Activated effector memory CD4-positive, alpha-beta T cell treated with Interleukin-2 at 50 U/mL for 16 hours (primary cell): ENCODE measurements around the gene STARD8.
"Not testable (repeated sequence)": the region's sequence is repeated elsewhere in the genome, so short reads cannot be mapped to it uniquely, and the experiment has no call there.

ENCODE experiments used
- DNase-seq: peaks from one replicate; pipeline ENCODE4 v3.0.0-alpha.2; 2020

STARD8 gene

DNA sequence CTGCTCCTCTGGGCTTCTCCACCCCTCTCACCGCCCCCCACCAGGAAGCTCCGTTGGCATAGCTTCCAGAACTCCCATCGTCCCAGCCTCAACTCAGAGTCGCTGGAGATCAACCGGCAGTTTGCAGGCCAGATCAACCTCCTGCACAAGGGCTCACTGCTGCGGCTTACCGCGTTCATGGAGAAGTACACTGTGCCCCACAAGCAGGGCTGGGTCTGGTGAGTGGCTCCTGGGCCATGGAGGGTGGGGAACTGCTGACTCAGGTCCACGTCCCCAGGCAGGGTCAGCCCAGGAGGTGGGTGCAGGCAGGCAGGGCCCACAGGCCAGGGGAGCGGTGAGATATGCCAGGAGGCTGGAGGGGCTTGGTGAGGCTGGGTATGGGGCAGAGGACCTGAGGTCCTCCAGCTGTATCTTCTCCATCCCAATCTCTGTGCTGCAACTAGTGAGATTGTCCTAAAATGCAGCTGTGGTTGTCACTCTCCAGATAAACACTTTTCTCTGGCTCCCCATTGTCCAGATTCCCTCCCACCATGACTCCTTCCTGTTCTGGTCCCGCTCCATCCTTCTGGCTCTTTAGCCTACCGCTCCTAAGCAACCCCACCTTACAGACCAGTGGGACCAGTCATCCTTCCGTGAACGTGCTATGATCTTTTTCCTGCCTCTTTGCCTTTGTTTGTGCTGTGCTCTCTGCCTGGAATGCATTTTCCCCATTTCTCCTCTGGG lies 71.9 kb downstream of the STARD8 start:
- no peak for DNase-seq

DNA sequence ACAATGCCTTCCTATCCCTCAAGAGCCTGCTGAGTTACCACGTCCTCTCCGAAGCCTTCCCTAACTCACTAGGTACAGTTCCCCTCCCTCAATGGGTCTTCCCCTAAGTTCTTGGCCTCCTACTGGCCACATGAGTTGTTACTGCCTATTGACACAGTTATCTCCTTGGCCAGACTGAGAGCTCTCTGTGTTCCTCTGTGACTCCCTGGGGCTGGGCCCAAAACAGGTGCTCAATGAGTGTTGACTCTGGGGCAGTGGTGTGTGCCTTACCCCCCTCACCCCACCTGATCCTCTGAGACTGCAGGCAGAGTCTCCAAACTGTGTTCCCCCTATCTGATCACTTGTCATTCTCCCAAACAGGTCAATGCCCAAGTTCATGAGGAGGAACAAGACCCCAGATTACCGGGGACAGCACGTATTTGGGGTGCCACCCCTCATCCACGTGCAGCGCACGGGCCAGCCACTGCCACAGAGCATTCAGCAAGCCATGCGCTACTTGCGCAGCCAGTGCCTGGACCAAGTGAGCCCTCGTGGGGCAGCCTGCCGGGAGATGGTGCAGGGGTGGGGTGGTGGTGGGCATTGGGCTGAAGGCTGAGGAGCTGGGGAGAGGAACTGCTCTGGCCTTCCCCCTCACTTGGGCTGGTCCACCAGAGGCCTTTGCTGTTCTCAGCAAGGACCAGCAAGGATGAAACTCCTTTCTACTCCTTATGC lies 72.6 kb downstream of the STARD8 start:
- DNase-seq: no peak

DNA sequence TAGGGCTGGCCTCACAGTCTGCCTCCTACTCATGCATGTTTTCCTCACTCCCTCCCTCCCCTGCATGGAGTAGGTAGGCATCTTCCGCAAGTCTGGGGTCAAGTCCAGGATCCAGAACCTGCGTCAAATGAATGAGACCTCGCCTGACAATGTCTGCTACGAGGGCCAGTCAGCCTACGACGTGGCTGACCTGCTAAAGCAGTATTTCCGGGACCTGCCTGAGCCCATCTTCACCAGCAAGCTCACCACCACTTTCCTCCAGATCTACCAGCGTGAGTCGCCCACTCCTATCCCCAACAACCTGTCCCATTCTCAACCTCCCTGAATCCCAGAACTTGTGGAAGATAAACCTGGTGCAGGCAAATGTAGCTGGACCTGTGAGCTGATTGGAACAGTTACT lies 73.4 kb downstream of the STARD8 start:
- DNase-seq: no peak

DNA sequence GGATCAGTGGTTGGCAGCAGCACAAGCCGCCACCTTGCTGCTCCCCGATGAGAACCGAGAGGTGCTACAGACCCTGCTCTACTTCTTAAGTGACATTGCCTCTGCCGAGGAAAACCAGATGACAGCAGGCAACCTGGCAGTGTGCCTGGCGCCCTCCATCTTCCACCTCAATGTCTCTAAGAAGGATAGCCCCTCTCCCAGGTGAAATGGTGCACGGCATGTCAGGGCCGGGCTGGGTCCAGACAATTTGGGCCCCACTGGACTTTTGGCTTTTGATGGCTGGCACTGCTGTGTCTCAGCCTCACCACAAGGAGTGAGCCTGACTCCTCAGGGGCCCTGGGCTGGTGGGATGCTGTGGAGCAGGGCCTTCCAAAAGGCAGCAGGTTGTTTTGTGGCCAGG lies 74.1 kb downstream of the STARD8 start:
- DNase-seq: no peak

DNA sequence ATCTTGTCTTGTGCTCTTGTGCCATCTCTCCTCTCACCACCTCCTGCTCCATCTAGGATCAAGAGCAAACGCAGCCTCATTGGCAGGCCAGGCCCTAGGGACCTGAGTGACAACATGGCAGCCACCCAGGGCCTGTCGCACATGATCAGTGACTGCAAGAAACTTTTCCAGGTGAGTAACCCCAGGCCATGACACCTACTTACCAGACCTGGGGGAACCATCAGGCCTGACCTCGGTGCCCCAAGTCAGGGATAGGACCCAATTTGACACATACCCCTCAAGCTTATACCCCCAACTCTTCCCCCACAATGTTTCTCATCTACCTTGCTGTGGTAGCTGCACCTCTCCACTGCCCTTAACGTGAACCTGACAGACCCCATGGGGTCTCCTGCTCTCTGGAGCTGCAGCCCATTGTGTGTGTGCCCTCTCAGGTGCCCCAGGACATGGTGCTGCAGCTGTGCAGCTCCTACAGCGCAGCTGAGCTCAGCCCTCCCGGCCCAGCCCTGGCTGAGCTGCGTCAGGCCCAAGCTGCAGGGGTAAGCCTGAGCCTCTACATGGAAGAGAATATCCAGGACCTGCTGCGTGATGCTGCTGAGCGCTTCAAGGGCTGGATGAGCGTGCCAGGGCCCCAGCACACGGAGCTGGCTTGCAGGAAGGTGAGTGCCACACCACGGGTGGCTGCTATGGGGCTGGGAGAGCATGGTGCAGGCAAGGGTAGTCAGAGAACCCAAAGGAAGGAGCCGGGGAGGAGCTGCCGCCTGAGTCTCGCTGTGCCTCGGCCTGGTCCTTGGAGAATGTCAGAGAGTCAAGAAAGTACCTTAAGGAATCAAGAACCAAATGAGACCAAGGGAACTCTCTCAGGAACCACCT lies 74.8 kb downstream of the STARD8 start:
- DNase-seq: no peak

DNA sequence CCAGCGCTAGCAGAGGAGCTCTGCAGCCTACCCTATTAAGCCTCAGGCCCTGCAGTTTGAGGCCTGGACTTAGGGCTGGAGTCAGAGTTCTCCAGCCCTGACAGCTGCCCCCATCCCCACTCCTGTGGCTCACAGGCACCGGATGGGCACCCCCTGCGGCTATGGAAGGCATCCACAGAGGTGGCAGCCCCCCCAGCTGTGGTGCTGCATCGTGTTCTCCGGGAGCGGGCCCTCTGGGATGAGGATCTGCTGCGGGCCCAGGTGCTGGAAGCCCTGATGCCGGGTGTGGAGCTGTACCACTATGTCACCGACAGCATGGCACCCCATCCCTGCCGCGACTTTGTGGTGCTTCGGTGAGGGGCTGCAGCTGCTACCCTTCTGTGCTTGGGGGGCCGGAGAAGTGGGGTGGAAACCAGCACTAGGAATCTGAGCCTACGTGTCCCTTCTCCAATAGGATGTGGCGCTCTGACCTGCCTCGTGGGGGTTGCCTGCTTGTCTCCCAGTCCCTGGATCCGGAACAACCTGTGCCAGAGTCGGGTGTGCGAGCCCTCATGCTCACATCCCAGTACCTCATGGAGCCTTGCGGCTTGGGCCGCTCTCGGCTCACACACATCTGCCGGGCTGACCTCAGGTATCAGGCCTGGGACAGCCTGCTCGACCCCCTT lies 76.2 kb downstream of the STARD8 start:
- no peak for DNase-seq

DNA sequence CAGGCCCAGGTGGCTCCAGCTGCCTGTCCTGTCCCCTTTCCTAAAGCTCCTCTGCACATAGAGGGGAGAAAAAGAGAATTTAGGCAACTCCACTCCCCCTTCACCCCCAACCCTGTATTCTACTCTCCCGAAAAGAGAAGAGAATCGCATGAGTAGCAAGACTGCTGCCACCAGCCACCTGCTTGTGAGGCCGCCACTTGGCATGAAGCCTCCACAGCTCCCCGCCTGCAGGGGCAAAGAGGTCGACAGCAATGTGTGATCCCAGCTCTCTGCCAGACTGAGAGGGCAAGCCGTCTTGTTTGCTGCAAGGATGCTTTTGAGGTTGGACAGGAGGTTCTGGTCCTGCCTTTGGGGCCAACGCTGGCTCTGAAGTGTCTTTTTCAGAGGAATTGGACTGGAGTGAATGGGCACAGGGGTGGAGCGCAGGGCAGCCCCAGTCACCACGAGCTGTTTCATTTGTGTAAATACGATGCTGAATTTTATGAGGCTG lies 77.1 kb downstream of the STARD8 start:
- DNase-seq: no peak

DNA sequence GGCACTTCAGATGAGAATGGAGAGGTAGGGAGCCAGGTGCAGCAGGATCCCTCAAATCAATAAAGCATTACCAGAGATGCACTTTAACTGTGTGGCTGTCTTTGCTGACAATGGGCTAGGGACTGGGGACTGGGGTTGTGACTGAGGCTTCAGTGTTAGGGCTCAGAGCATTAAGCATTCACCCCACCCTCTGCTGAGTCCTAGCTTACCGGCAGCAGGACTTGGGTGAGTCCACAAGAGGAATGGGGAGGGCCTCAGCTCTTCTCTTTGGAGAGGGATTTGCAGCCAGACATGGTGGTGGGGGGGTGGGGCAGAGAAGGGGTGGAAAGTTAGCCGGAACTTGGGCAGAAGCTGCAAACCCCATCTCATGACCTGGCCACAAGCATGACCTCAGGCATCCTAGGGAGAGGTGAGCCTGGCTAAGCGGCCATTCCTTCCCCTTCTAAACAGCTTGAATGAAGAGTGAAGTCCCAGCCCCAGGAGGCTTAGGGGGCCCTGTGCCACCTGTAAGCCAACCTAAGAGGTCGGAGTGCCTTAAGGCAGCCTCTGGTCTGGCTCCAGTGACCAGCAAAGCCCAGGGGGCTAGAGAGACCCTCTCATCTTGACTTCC lies 78.4 kb downstream of the STARD8 start:
- DNase-seq: no peak

DNA sequence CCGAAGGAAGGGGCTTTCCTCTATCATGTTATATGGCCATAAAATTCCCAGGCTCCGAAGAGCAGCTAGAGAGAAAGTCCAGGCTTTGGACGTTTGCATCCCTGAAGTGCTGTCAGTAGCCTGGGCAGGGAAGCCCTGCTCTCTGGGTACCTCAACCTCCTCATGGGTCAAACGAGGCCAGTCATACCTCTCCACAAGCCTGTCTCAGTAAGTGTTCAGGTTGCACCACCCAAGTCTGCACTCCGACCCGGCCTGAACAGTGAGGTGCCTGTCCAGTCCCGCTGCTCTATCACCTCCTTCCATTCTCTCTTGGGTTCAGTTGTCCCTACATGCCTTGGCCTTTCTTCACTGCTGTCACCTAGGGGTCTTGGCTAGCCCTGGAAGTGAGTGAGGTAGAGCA lies 78.9 kb downstream of the STARD8 start:
- DNase-seq: no peak

DNA sequence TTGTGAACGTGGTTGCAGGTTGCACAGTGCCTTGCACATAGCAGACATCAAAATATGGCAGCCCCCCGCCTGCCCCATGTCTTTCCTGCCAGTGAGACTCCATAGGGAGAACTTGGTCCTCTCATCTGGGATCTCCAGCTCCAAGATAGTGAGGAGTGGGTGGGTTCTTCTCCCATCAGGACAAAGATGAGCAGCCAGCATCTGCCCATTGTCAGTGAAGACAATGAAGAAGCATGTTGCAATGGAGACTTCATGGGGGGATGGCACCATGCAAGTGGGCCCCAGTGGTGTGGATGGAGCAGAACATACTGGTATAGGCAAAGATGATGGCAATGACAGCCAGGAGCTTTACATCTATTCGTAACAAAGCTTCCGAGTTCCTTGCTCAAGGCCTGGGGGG lies 80.2 kb downstream of the STARD8 start:
- DNase-seq: no peak

DNA sequence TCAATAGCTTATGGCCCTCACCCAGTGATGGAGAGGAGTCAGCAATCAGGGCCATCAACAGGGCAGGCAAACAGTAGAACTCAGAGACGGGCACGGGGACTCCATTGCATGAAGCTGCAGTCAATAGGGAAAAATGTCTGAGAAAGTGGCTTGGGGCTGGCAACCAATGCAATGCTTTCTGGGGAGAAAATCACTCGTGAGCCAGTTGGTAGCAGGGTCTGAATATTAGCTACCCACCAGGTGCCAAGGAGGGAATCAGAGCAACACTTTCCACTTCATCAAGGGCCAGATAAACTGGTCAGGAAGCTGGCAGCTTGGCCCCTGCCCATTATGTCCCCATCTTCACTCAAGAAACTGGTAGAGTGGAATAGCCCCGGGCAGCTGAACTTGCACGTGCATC lies 80.7 kb downstream of the STARD8 start:
- DNase-seq: no peak

DNA sequence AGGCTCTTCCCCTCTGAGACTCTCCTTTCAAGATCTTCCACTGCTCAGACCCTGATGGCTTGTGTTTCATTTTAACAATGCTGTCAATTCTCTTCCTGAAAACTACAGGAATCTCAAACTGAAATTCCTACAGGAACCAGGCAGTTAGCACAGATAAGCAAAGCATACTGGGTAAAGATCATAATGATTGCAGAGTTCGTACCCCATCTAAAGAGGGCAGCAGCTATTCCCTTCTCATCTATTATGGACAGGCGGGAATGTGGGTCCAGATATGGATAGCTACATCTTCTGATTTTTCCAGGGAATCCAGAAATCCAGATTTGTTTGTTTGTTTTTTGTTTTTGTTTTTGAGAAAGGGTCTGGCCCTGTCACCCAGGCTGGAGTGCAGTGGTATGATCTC lies 83.8 kb downstream of the STARD8 start:
- DNase-seq: no peak

DNA sequence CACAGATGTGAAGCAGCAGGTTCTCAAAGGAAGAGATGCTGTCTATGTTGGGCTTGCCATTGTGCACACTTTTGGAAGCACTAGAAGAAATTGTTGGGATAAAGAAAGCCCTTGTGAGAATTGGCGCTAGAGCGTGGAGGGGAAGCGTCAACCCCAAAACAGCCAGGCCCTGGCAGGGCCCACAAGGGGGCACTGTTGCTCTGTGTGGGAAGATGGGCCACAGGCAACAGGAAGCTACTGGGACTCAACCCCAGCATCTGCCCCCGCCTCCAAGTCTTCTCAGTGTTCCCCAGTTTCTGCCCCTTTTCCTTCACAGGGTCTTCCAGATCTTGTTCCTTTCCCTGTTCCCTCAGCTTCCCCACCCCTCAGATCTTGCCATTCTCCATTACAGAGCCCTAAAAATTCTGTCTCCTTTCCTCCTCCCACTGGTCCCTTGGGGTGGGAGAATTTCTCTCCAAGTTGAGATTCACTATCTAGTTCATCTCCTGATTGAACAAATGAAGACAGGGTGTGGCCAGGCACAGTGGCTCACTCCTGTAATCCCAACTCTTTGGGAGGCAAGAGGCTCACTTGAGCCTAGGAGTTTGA lies 85.5 kb downstream of the STARD8 start:
- DNase-seq: peak; percentile 28

DNA sequence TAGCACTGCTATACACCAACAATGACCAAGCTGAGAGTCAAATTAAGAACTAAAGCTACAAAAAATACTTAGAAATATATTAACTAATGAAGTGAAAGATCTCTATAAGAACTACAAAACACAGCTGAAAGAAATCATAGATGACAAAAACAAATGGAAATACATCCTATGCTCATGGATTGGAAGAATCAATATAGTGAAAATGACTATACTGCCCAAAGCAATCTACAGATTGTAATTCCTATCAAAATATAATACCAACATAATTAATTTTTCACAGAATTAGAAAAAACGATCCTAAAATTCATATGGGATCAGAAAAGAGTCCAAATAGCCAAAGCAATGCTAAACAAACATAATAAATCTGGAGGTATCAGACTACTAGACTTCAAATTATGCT lies 87.8 kb downstream of the STARD8 start:
- DNase-seq: no peak

DNA sequence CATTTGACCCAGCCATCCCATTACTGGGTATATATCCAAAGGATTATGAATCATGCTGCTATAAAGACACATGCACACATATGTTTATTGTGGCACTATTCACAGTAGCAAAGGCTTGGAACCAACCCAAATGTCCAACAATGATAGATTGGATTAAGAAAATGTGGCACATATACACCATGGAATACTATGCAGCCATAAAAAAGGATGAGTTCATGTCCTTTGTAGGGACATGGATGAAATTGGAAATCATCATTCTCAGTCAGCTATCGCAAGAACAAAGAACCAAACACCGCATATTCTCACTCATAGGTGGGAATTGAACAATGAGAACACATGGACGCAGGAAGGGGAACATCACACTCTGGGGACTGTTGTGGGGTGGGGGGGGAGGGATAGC lies 94.4 kb downstream of the STARD8 start:
- not testable (repeated sequence) for DNase-seq

DNA sequence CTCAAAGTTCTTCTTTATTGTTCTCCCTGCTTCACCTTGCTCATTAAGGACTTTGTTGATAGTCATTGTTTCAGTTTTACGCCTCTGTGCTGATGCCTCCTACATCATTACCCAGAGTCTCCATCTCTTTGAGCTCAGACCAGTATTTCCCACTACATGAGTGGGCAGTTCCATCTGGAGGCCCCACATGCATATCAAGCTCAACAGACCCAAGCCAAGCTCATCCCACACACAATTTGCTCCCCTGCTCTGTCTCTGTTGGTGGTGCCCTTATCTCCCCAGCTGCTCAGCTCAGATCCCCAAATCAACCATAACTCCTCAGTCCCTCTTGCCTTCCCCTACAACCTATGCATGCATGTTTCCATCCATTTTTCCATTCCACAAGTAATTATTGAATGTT lies 96.3 kb downstream of the STARD8 start:
- DNase-seq: no peak

DNA sequence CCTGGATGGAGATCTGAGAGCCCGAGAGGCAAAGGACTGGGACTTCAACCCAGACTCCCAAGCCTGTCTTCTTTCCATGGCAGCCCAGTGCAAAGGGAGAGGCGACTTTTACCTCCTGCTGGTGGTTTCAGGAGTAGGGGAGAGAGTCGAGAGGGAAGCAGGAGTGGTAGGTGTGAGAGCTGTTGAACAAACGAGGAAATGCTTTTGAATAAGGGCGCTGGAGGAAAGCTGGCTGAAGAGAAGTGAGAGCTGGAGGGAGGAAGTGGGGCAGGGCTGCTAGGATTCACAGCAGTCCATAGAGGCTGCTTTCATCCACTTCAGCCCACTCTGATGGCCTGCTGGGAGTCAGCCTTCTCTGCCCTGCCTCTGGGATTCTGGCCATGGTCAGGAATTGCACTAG lies 99.5 kb downstream of the STARD8 start:
- no peak for DNase-seq

DNA sequence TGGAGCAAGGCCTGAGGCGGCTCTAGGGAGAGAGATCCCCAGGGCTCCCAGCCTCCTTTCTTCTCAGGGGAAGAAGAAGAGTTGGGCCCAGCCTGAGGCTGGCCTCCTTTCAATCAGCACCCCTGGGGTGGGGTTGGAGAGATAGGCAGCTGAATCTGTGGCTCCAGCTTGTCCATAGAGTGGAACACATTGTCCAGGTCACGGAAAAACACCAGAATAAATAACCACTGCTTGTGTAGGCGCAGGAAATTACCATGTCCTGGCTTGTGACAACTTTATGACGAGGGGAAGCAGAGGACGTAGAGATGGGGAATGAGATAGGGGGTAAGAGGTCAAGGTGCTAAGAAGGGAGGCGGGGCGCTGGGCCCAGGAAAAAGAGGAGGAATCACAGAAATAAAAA lies 100.6 kb downstream of the STARD8 start:
- no peak for DNase-seq

DNA sequence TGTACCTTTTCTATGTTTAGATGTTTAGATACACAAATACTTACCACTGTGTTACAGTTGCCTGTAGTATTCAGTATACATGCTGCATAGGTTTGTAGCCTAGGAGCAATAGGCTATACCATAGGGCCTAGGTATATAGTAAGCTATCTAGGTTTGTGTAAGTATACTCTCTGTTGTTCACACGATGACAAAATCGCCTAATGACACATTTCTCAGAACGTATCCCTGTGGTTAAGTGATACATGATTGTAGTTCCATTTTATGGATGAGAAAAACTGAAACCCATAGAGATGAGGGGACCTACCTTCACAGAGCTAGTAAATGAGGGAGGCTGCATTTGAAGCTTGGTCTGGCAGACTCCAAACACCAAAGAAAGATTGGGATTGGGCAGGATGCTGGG lies 102.0 kb downstream of the STARD8 start:
- no peak for DNase-seq

DNA sequence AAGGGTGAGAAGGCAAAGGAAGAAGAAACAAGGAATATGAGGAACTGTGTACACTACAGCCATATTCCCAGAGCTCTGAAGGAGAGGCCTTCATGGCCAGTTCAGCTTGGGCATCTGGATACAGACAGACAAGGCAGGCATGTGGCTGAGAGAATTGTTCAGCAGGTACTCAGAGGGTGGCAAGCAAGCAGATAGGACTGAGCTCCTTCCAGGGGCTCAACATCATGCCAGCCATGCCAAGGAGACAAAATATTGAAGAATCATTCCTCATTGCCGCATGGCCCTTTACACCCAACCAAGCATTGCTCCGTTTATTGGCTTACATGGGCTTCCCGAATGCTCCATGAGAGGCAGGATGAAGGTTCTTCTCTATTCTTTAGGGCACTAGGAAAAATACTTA lies 102.8 kb downstream of the STARD8 start:
- DNase-seq: no peak

DNA sequence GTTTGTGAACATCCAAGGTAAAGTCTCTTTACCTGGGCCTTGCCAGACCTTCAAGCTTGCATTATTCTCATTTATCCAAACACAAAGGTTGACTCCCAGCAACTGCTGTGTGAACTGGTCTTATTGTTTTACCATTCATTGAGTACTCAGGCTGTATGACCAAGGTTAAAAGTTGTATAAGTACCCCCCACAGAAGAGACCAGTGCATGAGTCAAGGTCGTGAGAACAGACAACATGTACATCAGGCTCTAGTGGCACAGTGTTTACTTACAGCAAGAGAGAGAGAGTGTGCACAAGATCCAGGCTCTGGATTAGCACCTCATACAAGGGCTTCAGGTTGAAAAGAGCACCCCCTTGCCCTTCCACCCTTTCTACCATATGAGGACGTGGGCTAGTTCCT lies 103.9 kb downstream of the STARD8 start:
- no peak for DNase-seq

DNA sequence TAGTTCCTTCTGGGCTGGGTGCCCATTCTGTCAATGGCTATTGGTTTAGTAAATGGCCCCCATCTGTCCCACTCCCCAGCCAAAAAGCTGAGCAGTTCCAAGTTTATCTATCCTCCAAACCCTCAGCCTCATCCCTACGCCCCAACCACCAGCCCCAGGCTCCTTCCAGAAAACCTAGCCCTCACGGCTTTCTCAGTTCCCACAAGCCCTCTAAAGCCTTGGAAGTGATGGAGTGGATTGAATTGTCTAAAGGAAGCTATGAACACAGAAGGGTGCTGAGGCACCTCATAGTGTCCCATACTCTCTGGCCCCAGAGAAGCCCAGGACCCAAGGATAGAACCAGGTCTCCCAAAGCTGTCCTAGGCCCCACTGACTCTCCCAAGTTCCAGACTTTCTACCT lies 105.8 kb downstream of the STARD8 start:
- no peak for DNase-seq
